Heart left ventricle (tissue), 16 donors: ENCODE measurements around the gene AP3M1. TPM values are rescaled to one million over a fixed set of nuclear protein-coding genes. Genes with fewer than 3 reads are reported as not detected.

Source experiments
- ATAC-seq, 4 donors: fragments of 200-7000 bp; cut with Tn5 transposase; one replicate each; pipeline ENCODE4 v1.9.1; 2020 to 2022; ENCODE audit warnings: moderate library complexity in 4 of 4, mild to moderate bottlenecking in 3 of 4, moderate number of reproducible peaks in 1 of 4
- DNase-seq, 5 donors: peaks; one replicate each; pipeline ENCODE4 v3.0.0-alpha.2; 2020
- H3K27ac ChIP-seq, 12 donors: fragments of 200-600 bp; sonication (generic) in 4 of 12; one replicate each; pipeline versions ENCODE4 v1.5.0 to v1.8.0; 2016 to 2022; ENCODE audit warnings: mild to moderate bottlenecking in 2 of 12
- H3K27me3 ChIP-seq, 9 donors: fragments of 200-600 bp; sonication (generic) in 2 of 9; one replicate each; pipeline versions ENCODE4 v1.5.1 to v1.8.0; 2016 to 2022; ENCODE audit warnings: mild to moderate bottlenecking in 3 of 9
- H3K36me3 ChIP-seq, 9 donors: fragments of 200-600 bp; sonication (generic) in 2 of 9; one replicate each; pipeline versions ENCODE4 v1.5.0 to v1.8.0; 2018 to 2022; ENCODE audit warnings: mild to moderate bottlenecking in 2 of 9
- H3K4me1 ChIP-seq, 12 donors: fragments of 200-600 bp; sonication (generic) in 4 of 12; one replicate each; pipeline versions ENCODE4 v1.5.0 to v1.8.0; 2016 to 2022; ENCODE audit warnings: mild to moderate bottlenecking in 3 of 12
- H3K4me3 ChIP-seq, 12 donors: fragments of 200-600 bp; sonication (generic) in 4 of 12; one replicate each; pipeline versions ENCODE4 v1.5.0 to v1.8.0; 2017 to 2022; ENCODE audit warnings: mild to moderate bottlenecking in 9 of 12, moderate library complexity in 4 of 12
- H3K9me3 ChIP-seq, 12 donors: fragments of 200-600 bp; sonication (generic) in 4 of 12; one replicate each; pipeline versions ENCODE4 v1.5.0 to v1.8.0; 2016 to 2022; ENCODE audit warnings: mild to moderate bottlenecking in 1 of 12
- POLR2A ChIP-seq, 2 donors: fragments of 450-650 bp; IDR thresholded peaks; one replicate each; pipeline ENCODE4 v1.6.1; 2017; ENCODE audit warnings: antibody characterized with exemption in 2 of 2, mild to moderate bottlenecking in 2 of 2, moderate library complexity in 2 of 2
- WGBS, 4 donors: extraction: QIAGEN DNeasy Blood & Tissue Kit in 2 of 4; methylation state at CpG; one replicate each; pipeline versions ENCODE4 v1.1.5 to v1.1.7; 2013 to 2018; 5-methylcytosine and 5-hydroxymethylcytosine counted together
- intact Hi-C, 10 donors: fragments of 100-400 bp; cut with DNase I; formaldehyde crosslinking; loops; one replicate each; pipeline versions ENCODE4 v1.11.1 to v1.14.2; 2022
- polyA plus RNA-seq, 2 donors: library from polyadenylated mRNA; stranded (reverse); fragments of 200-250 nt; gene quantifications; one replicate each; pipeline ENCODE4 v1.2.3, GENCODE V29; 2013
- total RNA-seq, 9 donors: library from RNA; depleted of rRNA in 2 of 9; stranded (reverse); fragments of >200 nt in 2 of 9; fragmentation: NEBNext Ultra II Directional in 3 of 9; extraction: Animal tissue kit (Norgen Biotek cat#: 25700) in 3 of 9; gene quantifications; one replicate each; pipeline versions ENCODE4 v1.1.0 to v1.2.4, GENCODE V29; 2016 to 2023
- TF ChIP-seq, protein P1 (sequence below), 12 donors: fragments of 200-600 bp; sonication (generic) in 4 of 12; IDR thresholded peaks; one replicate each; pipeline versions ENCODE4 v1.5.0 to v1.8.0; 2018 to 2022; ENCODE audit warnings: antibody characterized with exemption in 12 of 12, mild to moderate bottlenecking in 5 of 12
- donor health status: ischemic (EF 13 %, LVEDD 7.1; RV severe dilation, severe dysfunction).
- donor health status: healthy with polysubstance abuse.
- donor health status: DM: no; HTN: yes; CAD: no.
- donor health status: DM: no; HTN: no; CAD: no.
- donor health status: ischemic (EF 25% LVEDD 6.9; RV normal size, moderate dysfunction).
- donor health status: ischemic (EF 25% LVEDD 5.7; RV mildly dilated, moderate dysfunction).
- donor health status: healthy.
- donor health status: DM: yes; HTN: yes; CAD: no.
- donor health status: ischemic (EF 35%, LVEDD 5.7; RV mildly dilated, moderate dysfunction).
- donor health status: nonischemic (EF 11% LVEDD 7.7; RV severe dilation, severe dysfunction).
- donor health status: DM: yes; HTN: yes; CAD: no.
- donor health status: PGD.
- donor health status: ischemic (EF 29% LVEDD 5.4; RV normal size, mild dysfunction).
- donor health status: nonischemic (EF 23%, LVEDD 6.1; RV moderate dilation, normal function).

Gene AP3M1
- total and polyA plus RNA-seq, 11 donors, result 7.8 to 37.0 (median 30.5) TPM

DNA sequence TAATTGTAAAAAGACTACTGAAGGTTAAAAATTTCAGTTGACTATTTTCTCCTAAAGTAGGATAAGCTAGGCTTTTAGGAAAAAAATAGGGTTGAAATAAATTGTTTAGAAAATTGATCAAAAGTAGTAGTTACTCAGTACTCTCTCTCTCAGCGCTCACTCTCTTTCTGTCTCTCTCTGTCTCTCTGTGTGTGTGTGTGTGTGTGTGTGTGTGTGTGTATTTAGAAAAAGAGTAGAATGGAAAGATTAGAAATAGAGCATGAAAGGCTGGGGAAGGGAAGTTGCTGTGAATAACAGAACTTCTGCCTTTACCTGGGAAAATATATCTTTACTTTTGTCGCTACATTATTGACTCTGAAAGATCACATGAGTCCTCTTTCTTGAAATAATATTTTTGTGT is 21.0 kb upstream of the AP3M1 start:
- Histone ChIP-seq H3K27ac (no peak overlapping the region), H3K36me3 (no peaks in the 10 kb centered on the region), H3K4me3 (no peak overlapping the region), H3K9me3 (no peaks in the 10 kb centered on the region), H3K27me3 (no peaks in the 10 kb centered on the region), H3K4me1 (peaks cover 0 to 42% (median 7%) of the 10 kb centered on the region in 12 donors)
- 93 to 98% (median 96%) methylated on average over 2 of the region's 2 CpGs for WGBS, 4 donors
- intact Hi-C loops, result no loop called here
- no peak for ATAC-seq
- no peak for TF ChIP-seq POLR2A (IDR thresholded peaks at IDR 0.05)
- TF ChIP-seq, protein P1, sequence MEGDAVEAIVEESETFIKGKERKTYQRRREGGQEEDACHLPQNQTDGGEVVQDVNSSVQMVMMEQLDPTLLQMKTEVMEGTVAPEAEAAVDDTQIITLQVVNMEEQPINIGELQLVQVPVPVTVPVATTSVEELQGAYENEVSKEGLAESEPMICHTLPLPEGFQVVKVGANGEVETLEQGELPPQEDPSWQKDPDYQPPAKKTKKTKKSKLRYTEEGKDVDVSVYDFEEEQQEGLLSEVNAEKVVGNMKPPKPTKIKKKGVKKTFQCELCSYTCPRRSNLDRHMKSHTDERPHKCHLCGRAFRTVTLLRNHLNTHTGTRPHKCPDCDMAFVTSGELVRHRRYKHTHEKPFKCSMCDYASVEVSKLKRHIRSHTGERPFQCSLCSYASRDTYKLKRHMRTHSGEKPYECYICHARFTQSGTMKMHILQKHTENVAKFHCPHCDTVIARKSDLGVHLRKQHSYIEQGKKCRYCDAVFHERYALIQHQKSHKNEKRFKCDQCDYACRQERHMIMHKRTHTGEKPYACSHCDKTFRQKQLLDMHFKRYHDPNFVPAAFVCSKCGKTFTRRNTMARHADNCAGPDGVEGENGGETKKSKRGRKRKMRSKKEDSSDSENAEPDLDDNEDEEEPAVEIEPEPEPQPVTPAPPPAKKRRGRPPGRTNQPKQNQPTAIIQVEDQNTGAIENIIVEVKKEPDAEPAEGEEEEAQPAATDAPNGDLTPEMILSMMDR (IDR thresholded peaks at IDR 0.05), result no peak
- DNase-seq, result no peak

DNA sequence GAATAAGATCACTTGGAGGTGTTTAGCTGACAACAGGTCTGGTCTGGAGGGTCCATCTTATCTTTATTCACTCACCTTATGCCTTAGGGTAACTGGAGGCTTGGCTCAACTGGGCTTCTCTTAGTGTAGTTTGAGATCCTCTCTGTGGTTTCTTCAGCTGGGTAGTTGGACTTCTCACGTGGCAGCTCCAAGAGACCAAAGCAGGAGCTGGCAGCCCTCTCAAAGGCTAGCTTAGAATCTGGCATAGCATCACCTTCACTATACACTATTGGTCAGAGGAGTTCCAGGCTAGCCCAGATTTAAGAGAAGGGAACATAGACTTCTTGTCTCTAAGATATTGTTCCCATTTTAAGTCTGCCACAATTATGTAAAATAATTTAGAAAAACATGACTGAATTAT is 16.8 kb upstream of the AP3M1 start:
- TF ChIP-seq POLR2A (IDR thresholded peaks at IDR 0.05), result no peak
- TF ChIP-seq, protein P1 (IDR thresholded peaks at IDR 0.05), result no peak
- H3K4me1 ChIP-seq, result peaks cover 0 to 43% (median 2%) of the 10 kb centered on the region in 12 donors
- H3K27ac ChIP-seq, result no peak overlapping the region
- H3K27me3 ChIP-seq, result no peaks in the 10 kb centered on the region
- no peaks in the 10 kb centered on the region for H3K36me3 ChIP-seq
- DNase-seq (no peak), ATAC-seq (peak in 2 of 4 donors; percentile 31 to 50)
- intact Hi-C loops, result no loop called here
- no peak overlapping the region for H3K4me3 ChIP-seq
- 32 to 53% (median 42%) methylated on average over 1 of the region's 1 CpG for WGBS, 4 donors
- no peaks in the 10 kb centered on the region for H3K9me3 ChIP-seq

- no peak for ATAC-seq
- intact Hi-C loops, result no loop called here
- peaks cover 0 to 9% (median 0%) of the 10 kb centered on the region in 9 donors for H3K36me3 ChIP-seq
Measured at GRCh38 chr10:74165530-74165901, 14.9 kb upstream of the AP3M1 start.

DNA sequence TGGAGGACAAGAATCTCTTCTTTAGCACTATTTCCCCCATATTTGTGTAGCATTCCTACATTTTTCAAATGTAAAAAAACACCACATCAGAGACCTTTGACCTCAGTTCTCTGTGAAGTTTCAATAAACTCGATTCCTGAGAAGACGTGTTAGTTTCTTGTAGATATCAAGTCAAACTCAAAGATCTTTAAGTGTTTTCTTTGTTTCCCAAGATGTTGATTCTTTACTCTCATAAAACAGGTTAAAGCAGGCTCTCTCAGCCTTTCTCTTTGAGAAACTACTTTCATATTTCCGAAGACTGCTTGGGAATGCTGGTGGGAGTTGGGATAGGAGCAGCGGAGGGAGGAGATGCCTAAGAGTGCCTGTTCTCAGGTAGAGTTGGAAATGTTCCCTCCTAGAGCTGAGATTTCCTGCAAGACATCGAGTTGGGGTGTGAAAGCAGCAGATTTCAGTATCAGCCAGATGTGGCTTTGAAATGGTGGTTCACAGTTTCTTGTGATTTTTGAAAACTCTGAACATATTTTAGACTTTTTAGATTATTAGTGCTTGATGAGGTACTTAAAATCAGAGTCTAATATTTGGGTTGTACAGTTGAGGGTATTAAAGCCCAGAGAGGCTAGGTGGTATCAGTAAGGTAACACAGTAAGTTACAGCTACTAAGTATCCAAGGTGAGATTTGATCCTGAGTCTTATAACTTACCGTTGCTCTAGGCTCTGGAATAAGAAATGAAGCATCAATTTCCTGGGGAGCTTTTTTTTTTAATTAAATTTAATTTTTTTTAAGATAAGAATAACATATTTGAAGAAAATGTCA is 14.3 kb upstream of the AP3M1 start:
- Histone ChIP-seq H3K27ac (no peak overlapping the region), H3K36me3 (peaks cover 0 to 9% (median 0%) of the 10 kb centered on the region in 9 donors), H3K4me1 (peaks cover 0 to 41% (median 2%) of the 10 kb centered on the region in 12 donors), H3K4me3 (no peak overlapping the region), H3K27me3 (no peaks in the 10 kb centered on the region), H3K9me3 (no peaks in the 10 kb centered on the region)
- WGBS, 4 donors, result 68 to 75% (median 73%) methylated on average over 6 of the region's 6 CpGs
- ATAC-seq, result no peak
- intact Hi-C loops, result no loop called here
- no peak for DNase-seq
- TF ChIP-seq POLR2A (IDR thresholded peaks at IDR 0.05), result no peak
- TF ChIP-seq, protein P1 (IDR thresholded peaks at IDR 0.05), result no peak

More at GRCh38 chr10:74165530-74165901, 14.9 kb upstream of the AP3M1 start:
- DNase-seq, result no peak
- peaks cover 0 to 43% (median 2%) of the 10 kb centered on the region in 12 donors for H3K4me1 ChIP-seq
- no peak overlapping the region for H3K4me3 ChIP-seq
- no peaks in the 10 kb centered on the region for H3K27me3 ChIP-seq
- H3K27ac ChIP-seq, result no peak overlapping the region
- H3K9me3 ChIP-seq, result no peaks in the 10 kb centered on the region
- TF ChIP-seq POLR2A (IDR thresholded peaks at IDR 0.05), result no peak
- TF ChIP-seq, protein P1 (IDR thresholded peaks at IDR 0.05), result no peak
- 63 to 68% (median 64%) methylated on average over 2 of the region's 2 CpGs for WGBS, 4 donors
